Smooth muscle cell of the pulmonary artery (primary cell): Measurements from ENCODE around the gene ZNF549. TPM values are rescaled to one million over a fixed set of nuclear protein-coding genes. Genes with fewer than 3 reads are reported as not detected.

Experiments used
- total RNA-seq: library from RNA; depleted of rRNA; stranded (reverse); fragments of >200 nt; gene quantifications from 2 replicates; pipeline ENCODE4 v1.2.3, GENCODE V29; 2014

The ZNF549 gene
- 6.5 and 7.2 TPM in 2 replicates for total RNA-seq

DNA sequence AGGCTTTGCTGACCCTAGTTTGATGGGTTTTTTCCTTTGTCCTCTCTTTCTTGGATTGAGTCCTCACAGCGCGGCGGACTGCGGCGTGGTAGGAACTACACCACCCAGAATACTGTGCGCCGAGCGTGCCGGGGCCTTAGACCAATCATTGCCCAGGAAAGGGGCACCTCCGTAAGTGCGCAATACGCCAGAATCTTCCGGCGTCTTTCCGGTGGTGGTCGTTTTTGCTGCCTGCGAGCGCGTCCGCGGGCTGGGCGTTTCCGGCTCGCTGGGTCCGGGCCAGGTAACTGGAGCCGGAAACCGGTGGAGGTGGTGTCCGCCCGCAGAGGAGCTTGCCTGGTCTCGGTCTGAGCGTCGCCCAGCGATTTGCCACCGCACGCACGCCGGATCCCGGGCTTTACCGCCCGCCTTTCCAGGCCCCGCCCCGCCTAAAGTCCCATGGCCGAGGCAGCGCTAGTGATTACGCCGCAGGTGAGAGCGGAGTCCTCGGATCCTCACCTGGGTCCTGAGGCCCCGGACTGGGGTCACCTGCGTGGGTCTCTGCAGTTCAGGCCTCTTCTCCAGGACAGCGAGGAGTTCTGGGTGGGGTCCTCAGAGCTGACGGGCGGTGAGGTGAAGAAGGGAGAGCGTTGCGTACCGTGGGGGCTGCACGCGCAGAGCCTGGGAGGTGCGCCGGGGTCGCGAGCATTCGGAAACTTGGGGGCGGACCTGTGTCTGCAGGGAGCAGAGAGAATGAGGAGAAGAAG is at the start of gene ZNF549:
TSS of gene ZNF549 (plus strand) at position 221 of the 746 bp plus-strand sequence. CDS start at position 439, 218 bp downstream.

DNA sequence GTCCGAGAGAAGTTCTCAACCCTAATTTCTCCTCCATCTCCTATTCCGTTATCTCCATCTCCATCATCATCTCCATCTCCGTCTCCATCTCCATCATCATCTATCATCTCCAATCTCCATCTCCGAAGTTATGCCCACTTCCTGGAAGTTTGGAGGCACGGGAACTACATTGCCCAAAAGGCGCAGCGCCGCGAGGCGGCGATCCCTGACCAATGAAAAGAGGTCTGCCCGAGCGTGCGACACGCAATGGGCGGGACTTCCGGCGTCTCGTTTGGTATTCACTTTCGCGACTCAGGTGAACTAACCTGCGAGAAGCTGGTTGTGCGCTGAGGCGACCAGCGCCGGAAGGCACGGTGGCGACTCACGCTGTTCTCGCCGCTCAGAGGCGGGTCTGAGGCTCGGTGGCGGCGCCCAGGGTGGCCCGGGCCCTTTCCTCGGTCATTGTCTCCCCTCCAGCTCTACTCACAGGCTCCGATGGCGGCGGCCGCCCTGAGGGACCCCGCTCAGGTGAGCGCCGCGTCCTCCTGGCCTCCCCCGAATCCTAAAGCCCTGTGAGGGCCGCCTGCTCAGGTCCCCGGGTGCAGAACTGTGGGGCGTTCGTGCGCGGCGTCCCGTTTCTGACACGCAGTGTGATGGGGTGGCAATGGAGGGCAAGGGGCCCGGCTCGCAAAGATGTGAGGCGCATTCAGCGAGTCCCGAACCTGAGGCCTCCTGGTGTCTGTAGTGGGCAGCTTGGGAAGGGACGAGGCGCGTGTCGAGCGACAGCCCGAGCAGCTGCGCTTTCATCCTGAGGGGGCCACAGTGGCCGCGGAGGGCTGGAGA is 39.5 kb upstream of the ZNF549 start, which contains the start of gene ZNF419:
TSS of gene ZNF419 (plus strand) at position 274 of the 822 bp plus-strand sequence. CDS start at position 475, 201 bp downstream.

DNA sequence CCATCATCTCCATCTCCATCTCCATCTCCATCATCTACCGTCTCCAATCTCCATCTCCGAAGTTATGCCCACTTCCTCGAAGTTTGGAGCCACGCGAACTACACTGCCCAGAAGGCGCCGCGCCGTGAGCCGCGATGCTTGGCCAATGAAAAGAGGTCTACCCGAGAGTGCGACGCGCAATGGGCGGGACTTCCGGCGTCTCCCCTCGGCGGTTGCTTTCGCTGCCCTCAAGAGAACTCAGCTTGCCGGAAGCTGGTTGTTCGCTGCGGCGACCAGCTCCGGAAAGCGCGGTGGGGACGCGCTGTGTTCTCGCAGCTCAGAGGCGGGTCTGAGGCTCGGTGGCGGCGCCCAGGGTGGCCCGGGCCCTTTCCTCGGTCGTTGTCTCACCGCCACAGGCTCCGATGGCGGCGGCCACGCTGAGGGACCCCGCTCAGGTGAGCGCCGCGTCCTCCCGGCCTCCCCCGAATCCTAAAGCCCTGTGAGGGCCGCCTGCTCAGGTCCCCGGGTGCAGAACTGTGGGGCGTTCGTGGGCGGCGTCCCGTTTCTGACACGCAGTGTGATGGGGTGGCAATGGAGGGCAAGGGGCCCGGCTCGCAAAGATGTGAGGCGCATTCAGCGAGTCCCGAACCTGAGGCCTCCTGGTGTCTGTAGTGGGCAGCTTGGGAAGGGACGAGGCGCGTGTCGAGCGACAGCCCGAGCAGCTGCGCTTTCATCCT is 27.3 kb upstream of the ZNF549 start, which contains the start of gene ZNF773:
TSS of gene ZNF773 (plus strand) at position 259 of the 716 bp plus-strand sequence. CDS start at position 402, 143 bp downstream.

DNA sequence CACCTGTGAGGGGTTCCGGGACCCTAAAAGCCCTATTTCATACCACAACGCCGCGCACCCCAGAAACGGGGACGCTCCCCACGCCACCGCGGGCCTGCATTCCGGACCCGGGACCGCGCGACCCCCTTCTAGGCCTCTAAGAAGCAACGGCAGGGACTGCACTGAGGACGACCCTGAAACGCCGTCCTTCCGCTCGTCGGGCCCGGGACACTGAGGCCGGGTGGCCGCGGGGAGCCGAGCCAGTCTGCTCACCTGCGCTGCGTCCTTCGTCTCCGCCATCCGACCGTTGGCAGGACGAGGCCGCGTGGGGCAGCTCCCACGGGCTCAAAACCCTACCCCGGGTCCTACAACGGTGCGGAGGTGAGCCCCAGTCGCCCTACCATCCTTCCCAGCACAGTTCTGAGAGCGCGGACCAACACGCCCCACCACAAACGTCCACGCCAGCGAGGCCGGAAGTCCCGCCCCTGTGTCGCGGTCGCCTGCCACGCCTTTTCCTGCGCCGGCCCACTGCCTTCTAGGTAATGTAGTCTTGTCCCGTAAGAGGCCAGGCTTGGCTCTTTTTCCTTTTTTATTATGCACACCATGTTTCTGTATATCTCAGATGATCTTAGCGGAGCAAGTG is 32.4 kb downstream of the ZNF549 start, which contains the start of gene ZNF550:
TSS of gene ZNF550 (minus strand) at position 460 of the 622 bp plus-strand sequence. CDS start at position 279, 181 bp downstream.

DNA sequence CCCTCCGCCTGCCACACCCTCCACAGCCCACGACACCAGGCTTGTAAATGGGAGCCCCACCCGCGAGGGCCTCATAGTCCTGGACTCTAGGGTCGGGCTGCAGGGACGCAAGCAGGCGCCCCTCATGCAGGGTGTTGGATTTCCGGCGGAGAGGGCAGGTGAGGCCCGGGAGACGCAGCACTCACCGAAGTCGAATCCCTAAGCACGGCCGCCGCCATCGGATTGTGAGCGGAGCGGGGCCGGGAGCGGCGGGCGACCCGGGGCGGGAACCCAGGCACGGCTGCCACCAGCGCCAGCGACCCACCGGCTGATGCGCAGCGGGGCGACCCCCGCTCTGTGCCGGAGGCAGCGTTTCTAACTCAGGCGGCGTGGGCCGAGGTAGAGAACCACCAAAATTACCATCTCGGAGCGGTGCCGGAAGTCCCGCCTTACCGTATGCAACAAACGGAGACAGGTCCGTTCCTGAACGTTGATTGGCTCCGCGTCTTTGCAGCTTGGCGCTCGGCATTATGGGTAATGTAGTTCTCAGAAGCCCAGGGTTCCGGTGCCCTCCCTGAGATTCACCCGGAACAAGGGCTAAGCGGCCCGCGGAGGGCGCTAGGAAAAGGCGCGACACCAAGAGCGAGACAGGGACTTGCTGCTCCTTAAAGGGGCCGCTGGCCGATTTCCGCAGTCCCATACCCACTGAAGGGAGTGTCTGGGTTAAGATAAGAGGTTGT is 51.5 kb downstream of the ZNF549 start, which contains the start of gene ZNF416:
TSS of gene ZNF416 (minus strand) at position 425 of the 719 bp plus-strand sequence. CDS start at position 218, 207 bp downstream.

DNA sequence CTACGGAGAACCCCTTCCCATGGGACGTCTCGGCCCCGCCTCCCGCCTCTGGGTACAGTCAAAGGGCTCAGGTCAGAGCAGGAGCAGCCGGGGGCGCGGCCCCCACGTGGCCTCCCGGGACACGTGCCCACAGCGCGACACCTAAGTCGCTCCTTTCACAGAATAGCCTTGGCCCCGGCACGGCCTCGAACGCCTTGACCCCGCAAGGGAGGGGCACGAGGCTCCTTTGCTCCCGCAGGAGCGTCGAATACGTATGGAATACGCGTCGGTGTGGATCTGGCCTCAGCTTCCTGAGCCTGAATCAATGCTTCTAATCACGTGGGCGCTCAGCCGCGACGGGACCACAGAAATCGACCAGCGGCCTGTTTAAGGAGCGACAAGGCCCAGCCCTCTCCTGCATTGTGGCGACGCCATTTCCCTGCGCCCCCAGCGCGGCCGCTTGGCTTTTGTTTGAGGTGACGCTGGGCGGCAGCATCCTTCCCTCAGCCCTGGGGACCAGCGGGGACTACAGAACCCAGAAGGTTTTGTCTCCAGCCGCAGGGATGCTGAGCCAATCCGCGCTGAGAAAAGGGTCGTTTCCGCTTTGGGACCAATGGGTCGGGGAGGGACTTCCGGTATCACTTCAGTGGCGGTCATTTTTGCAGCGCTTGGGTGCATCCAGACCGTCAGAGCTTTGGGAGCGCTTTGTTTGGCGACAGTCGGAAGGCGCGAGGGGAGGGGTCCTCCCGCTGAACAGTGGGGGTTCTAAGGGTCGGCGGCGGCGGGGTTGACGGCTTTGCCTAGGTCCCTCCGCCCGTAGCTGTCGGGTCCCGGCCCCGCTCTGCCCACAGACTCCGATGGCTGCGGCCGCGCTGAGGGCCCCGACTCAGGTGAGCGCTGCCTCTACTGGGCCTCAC is 56.6 kb downstream of the ZNF549 start, which contains the start of gene ZIK1:
TSS of gene ZIK1 (plus strand) at position 625 of the 896 bp plus-strand sequence. CDS start at position 837, 212 bp downstream.

DNA sequence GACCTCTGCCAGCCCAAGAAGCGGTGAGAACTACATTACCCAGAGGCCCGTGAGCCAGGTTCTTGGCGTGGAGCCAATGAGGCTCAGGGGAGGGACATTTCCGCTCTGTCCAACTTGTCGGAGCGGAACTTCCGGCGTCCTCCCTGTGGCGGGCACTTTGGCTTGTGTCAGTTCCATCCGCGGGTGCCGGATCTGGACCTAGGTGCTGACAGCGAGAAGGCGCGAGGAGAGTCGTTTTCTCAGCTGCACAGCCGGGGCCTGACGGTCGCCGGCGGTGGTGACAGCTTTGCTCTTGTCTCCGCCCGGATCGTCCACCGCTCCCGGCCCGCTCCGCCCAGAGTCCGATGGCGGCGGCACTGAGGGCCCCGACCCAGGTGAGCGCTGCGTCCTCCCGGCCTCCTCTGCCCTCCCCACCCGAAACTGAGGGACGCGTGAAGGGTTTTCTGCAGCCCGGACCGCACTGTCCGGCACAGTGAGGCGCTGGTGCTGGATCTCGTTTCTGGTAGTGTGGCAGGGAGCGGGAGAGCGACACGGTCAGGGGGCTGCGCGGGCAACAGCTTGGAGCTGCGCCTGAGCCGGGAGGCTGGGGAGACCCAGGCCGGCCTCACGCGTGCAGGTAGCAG is 72.7 kb downstream of the ZNF549 start, which contains the start of gene ZNF530:
TSS of gene ZNF530 (plus strand) at position 125 of the 623 bp plus-strand sequence. CDS start 4,461 bp downstream, outside the sequence.

Other genes with a start within 250 kb of the ZNF549 start
- gene ZNF460, start 246.9 kb upstream of the ZNF549 start, total RNA-seq = 125 and 136 TPM in 2 replicates
- gene ZNF543, start 206.9 kb upstream of the ZNF549 start, total RNA-seq = 11.2 and 12.3 TPM in 2 replicates
- 9.5 and 10.9 TPM in 2 replicates for gene ZNF304, start 176.1 kb upstream of the ZNF549 start, total RNA-seq
- 6.6 and 7.5 TPM in 2 replicates for gene TRAPPC2B, start 163.8 kb upstream of the ZNF549 start, total RNA-seq
- gene ZNF547, start 163.8 kb upstream of the ZNF549 start, total RNA-seq = 3.7 and 3.8 TPM in 2 replicates
- gene ZNF548, start 137.5 kb upstream of the ZNF549 start, total RNA-seq = 18.8 and 21.2 TPM in 2 replicates
- gene ZNF17, start 116.2 kb upstream of the ZNF549 start, total RNA-seq = 13.8 and 14.2 TPM in 2 replicates
- 10.0 and 15.4 TPM in 2 replicates for gene ZNF749, start 92.0 kb upstream of the ZNF549 start, total RNA-seq
- gene VN1R1, start 70.2 kb upstream of the ZNF549 start, total RNA-seq = 0.72 and 0.76 TPM in 2 replicates
- 17.5 and 19.9 TPM in 2 replicates for gene ZNF772, start 49.8 kb upstream of the ZNF549 start, total RNA-seq
- 13.8 and 13.9 TPM in 2 replicates for gene ZNF419, start 39.6 kb upstream of the ZNF549 start, total RNA-seq
- 13.7 and 22.1 TPM in 2 replicates for gene ZNF773, start 27.4 kb upstream of the ZNF549 start, total RNA-seq
- 9.1 and 13.0 TPM in 2 replicates for gene ZNF550, start 32.5 kb downstream of the ZNF549 start, total RNA-seq
- gene ZNF416, start 51.6 kb downstream of the ZNF549 start, total RNA-seq = 5.4 and 5.5 TPM in 2 replicates
- 5.2 and 6.8 TPM in 2 replicates for gene ZIK1, start 56.8 kb downstream of the ZNF549 start, total RNA-seq
- 2.1 and 2.3 TPM in 2 replicates for gene ZNF530, start 72.5 kb downstream of the ZNF549 start, total RNA-seq
- 20.7 and 21.9 TPM in 2 replicates for gene ZNF134, start 86.9 kb downstream of the ZNF549 start, total RNA-seq
- 10.8 and 11.0 TPM in 2 replicates for gene ZNF211, start 105.8 kb downstream of the ZNF549 start, total RNA-seq
- 0.07 TPM in 1 of 2 replicates, not detected in the other for gene ZSCAN4, start 141.6 kb downstream of the ZNF549 start, total RNA-seq
- gene ZNF551, start 154.6 kb downstream of the ZNF549 start, total RNA-seq = 5.3 and 5.7 TPM in 2 replicates
- 7.0 and 8.1 TPM in 2 replicates for gene ZNF154, start 181.8 kb downstream of the ZNF549 start, total RNA-seq
- gene ZNF671, start 200.3 kb downstream of the ZNF549 start, total RNA-seq = 9.5 and 11.7 TPM in 2 replicates
- 13.2 and 14.1 TPM in 2 replicates for gene ZNF776, start 219.5 kb downstream of the ZNF549 start, total RNA-seq
- 13.7 and 15.0 TPM in 2 replicates for gene ZNF586, start 242.3 kb downstream of the ZNF549 start, total RNA-seq